CD8-positive, alpha-beta memory T cell (primary cell): ENCODE measurements around the gene ECPAS. TPM values are rescaled to one million over a fixed set of nuclear protein-coding genes. Genes with fewer than 3 reads are reported as not detected.
"Not testable (repeated sequence)": the region's sequence is repeated elsewhere in the genome, so short reads cannot be mapped to it uniquely, and the experiment has no call there.

Source experiments
- CTCF ChIA-PET: fragments of 350-600 bp; sonication (Branson Sonifier 250); formaldehyde crosslinking; loops from one replicate; lab custom pipeline; 2021; ENCODE audit warnings: antibody characterized with exemption; lab: Charles Lee
- POLR2A ChIA-PET: fragments of 350-600 bp; sonication (Branson Sonifier 250); formaldehyde crosslinking; loops from one replicate; lab custom pipeline; 2021; ENCODE audit warnings: antibody characterized with exemption; lab: Charles Lee
- DNase-seq, 5 donors: peaks; one replicate each; pipeline versions ENCODE4 v3.0.0 to v3.0.0-alpha.2; 2020 to 2022; ENCODE audit warnings: mixed read lengths in 1 of 5
- H3K27ac ChIP-seq: one replicate; pipeline ENCODE4 v1.7.0; 2013; ENCODE audit warnings: low read depth, mild to moderate bottlenecking, low read length, moderate library complexity
- H3K27me3 ChIP-seq: 2 replicates; pipeline ENCODE4 v1.7.0; 2013; ENCODE audit warnings: low read length, mild to moderate bottlenecking; ENCODE audit not compliant: insufficient read depth, poor library complexity, severe bottlenecking
- H3K36me3 ChIP-seq: 2 replicates; pipeline ENCODE4 v1.7.0; 2013; ENCODE audit warnings: mild to moderate bottlenecking, low read length, moderate library complexity; ENCODE audit not compliant: insufficient read depth
- H3K4me1 ChIP-seq: 2 replicates; pipeline ENCODE4 v1.7.0; 2013; ENCODE audit warnings: mild to moderate bottlenecking, low read length, moderate library complexity; ENCODE audit not compliant: insufficient read depth
- H3K4me3 ChIP-seq: 2 replicates; pipeline ENCODE4 v1.7.0; 2013; ENCODE audit warnings: mild to moderate bottlenecking, low read length
- H3K9me3 ChIP-seq: 2 replicates; pipeline ENCODE4 v1.7.0; 2013; ENCODE audit warnings: mild to moderate bottlenecking, low read length
- H3K27ac Mint-ChIP-seq, 8 donors: one replicate each; pipeline ENCODE4 v1.8.0; 2020 to 2021; ENCODE audit warnings: mixed read lengths in 8 of 8, mild to moderate bottlenecking in 6 of 8, inconsistent platforms in 3 of 8, moderate library complexity in 3 of 8
- H3K27me3 Mint-ChIP-seq, 2 donors: one replicate each; pipeline ENCODE4 v1.8.0; 2020 to 2021; ENCODE audit warnings: mixed read lengths in 2 of 2, mild to moderate bottlenecking in 1 of 2, moderate library complexity in 1 of 2
- H3K36me3 Mint-ChIP-seq, 3 donors: one replicate each; pipeline ENCODE4 v1.8.0; 2020 to 2021; ENCODE audit warnings: mixed read lengths in 3 of 3, inconsistent platforms in 1 of 3, mild to moderate bottlenecking in 1 of 3
- H3K4me1 Mint-ChIP-seq, 3 donors: one replicate each; pipeline ENCODE4 v1.8.0; 2020 to 2021; ENCODE audit warnings: mixed read lengths in 3 of 3, inconsistent platforms in 1 of 3, mild to moderate bottlenecking in 1 of 3
- H3K4me3 Mint-ChIP-seq, 7 donors: one replicate each; pipeline ENCODE4 v1.8.0; 2020 to 2021; ENCODE audit warnings: mixed read lengths in 7 of 7, mild to moderate bottlenecking in 6 of 7, moderate library complexity in 4 of 7, inconsistent platforms in 2 of 7
- H3K9me3 Mint-ChIP-seq, 5 donors: one replicate each; pipeline ENCODE4 v1.8.0; 2020 to 2022; ENCODE audit warnings: mixed read lengths in 5 of 5, mild to moderate bottlenecking in 3 of 5, moderate library complexity in 2 of 5, inconsistent platforms in 1 of 5
- polyA plus RNA-seq: library from polyadenylated mRNA; unstranded; fragments of 300-500 nt; fragmentation: Illumina TruSeq; gene quantifications from one replicate; pipeline ENCODE4 v1.2.3, GENCODE V29; 2021
- total RNA-seq, 2 experiments: library from RNA; stranded (reverse); gene quantifications; one replicate each; pipeline ENCODE4 v1.2.3, GENCODE V29; 2021

ECPAS gene
- total and polyA plus RNA-seq, 3 experiments from 2014 or later: 16.5 to 92.8 (median 86.4) TPM

- Histone ChIP-seq H3K4me3 (no peak overlapping the region), H3K27ac (no peak overlapping the region), H3K36me3 (no peaks in the 10 kb centered on the region), H3K27me3 (no peaks in the 10 kb centered on the region), H3K4me1 (no peaks in the 10 kb centered on the region), H3K9me3 (no peaks in the 10 kb centered on the region)
- ChIA-PET POLR2A (no interaction called here), CTCF (no interaction called here)
- DNase-seq: no peak
- Mint-ChIP-seq H3K9me3 (peaks cover 0 to 7% (median 4%) of the 10 kb centered on the region in 5 donors), H3K4me3 (no peak overlapping the region), H3K36me3 (no peaks in the 10 kb centered on the region), H3K27ac (no peak overlapping the region), H3K4me1 (no peaks in the 10 kb centered on the region), H3K27me3 (no peaks in the 10 kb centered on the region)
Observed at GRCh38 chr9:111352545-111352944, 131.6 kb downstream of the ECPAS start.

DNA sequence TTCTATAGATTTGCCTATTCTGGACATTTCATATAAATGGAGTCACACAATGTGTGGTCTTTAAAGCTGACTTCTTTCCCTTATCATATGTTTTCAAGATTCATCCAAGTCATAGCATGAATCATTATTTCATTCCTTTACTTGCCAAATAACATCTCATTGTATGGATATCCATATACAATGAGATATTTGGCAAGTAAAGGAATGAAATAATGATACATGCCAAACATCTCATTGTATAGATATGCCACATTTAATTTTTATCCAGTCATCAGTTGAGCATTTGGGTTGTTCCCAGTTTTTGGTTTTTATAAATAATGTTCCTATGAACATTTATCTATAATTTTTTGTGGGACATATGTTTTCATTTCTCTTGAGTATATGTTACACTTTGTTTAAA, 133.6 kb downstream of the ECPAS start:
- H3K4me1 Mint-ChIP-seq: no peaks in the 10 kb centered on the region
- H3K27ac Mint-ChIP-seq: no peak overlapping the region
- Histone ChIP-seq H3K4me1 (no peaks in the 10 kb centered on the region), H3K9me3 (no peaks in the 10 kb centered on the region), H3K27me3 (no peaks in the 10 kb centered on the region), H3K36me3 (no peaks in the 10 kb centered on the region), H3K27ac (no peak overlapping the region), H3K4me3 (no peak overlapping the region)
- H3K27me3 Mint-ChIP-seq: peaks cover 9 to 12% of the 10 kb centered on the region in 2 donors
- POLR2A ChIA-PET: no interaction called here
- peaks cover 0 to 9% (median 4%) of the 10 kb centered on the region in 5 donors for H3K9me3 Mint-ChIP-seq
- H3K4me3 Mint-ChIP-seq: no peak overlapping the region
- H3K36me3 Mint-ChIP-seq: no peaks in the 10 kb centered on the region
- DNase-seq: no peak
- CTCF ChIA-PET: no interaction called here

DNA sequence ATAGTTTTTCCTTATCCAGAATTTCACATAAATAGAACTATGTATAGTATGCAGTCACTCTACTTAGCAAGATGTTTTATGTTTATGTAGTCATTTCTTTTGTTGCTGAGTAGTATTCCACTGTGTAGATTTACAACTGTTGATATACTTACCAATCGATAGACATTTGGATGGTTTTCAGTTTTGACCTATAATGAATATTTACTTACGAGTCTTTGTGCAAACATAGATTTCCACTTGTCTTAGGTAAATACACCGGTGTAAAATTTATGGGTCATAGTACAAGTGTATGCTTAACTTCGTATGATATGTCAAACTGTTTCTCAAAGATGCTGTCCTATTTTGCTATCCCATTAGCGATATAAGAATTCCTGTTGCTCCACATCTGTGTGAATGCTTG, 134.4 kb downstream of the ECPAS start:
- no peaks in the 10 kb centered on the region for H3K9me3 ChIP-seq
- no peaks in the 10 kb centered on the region for H3K27me3 ChIP-seq
- H3K4me3 Mint-ChIP-seq: no peak overlapping the region
- ChIA-PET POLR2A (no interaction called here), CTCF (no interaction called here)
- no peaks in the 10 kb centered on the region for H3K36me3 Mint-ChIP-seq
- DNase-seq: no peak
- peaks cover 11 to 13% of the 10 kb centered on the region in 2 donors for H3K27me3 Mint-ChIP-seq
- H3K9me3 Mint-ChIP-seq: peaks cover 0 to 9% (median 4%) of the 10 kb centered on the region in 5 donors
- H3K4me1 ChIP-seq: no peaks in the 10 kb centered on the region
- H3K4me1 Mint-ChIP-seq: no peaks in the 10 kb centered on the region
- H3K36me3 ChIP-seq: no peaks in the 10 kb centered on the region
- no peak overlapping the region for H3K4me3 ChIP-seq
- no peak overlapping the region for H3K27ac ChIP-seq
- H3K27ac Mint-ChIP-seq: no peak overlapping the region

DNA sequence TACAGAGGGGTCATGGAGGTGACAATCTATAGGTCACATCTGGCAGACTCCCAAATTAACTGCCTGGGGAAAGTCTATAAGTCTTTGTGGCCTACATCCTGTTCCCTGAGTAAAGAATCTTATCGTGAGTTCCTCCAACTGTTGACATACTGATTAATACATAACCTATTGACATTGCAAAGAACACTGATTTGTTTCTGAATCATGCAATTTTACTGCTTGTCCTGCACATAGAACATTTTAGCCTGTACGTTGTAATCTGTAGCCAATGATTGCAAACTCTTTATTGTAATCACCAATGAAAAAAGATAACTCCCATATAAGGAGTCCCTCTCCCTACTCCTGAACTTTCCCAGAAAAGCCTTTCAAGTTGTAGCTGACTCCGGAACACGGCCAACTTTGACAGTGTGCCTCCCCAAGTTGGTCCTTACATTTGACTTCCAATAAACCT, 135.3 kb downstream of the ECPAS start:
- CTCF ChIA-PET: no interaction called here
- peaks cover 13 to 16% of the 10 kb centered on the region in 2 donors for H3K27me3 Mint-ChIP-seq

DNA sequence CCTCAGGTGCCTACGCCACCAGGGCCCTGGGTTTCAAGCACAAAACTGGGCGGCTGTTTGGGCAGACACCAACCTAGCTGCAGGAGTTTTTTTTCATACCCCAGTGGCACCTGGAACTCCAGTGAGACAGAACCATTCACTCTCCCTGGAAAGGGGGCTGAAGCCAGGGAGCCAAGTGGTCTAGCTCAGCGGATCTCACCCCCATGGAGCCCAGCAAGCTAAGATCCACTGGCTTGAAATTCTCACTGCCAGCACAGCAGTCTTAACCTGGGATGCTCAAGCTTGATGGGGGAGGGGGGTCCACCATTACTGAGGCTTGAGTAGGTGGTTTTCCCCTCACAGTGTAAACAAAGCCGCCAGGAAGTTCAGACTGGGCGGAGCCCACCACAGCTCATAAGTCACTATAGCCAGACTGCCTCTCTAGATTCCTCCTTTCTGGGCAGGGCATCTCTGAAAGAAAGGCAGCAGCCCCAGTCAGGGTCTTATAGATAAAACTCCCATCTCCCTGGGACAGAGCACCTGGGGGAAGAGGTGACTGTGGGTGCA, 149.8 kb downstream of the ECPAS start:
- peaks cover 10 to 29% (median 27%) of the 10 kb centered on the region in 3 donors for H3K4me1 Mint-ChIP-seq
- H3K27me3 ChIP-seq, CTCF ChIA-PET, POLR2A ChIA-PET, H3K9me3 Mint-ChIP-seq, H3K36me3 Mint-ChIP-seq, H3K4me3 ChIP-seq, H3K36me3 ChIP-seq, H3K27ac ChIP-seq, H3K4me1 ChIP-seq, H3K9me3 ChIP-seq, H3K27ac Mint-ChIP-seq: not testable (repeated sequence)
- DNase-seq: peak in 2 of 5 donors; percentile 10 to 48
- peaks cover 15 to 29% of the 10 kb centered on the region in 2 donors for H3K27me3 Mint-ChIP-seq
- H3K4me3 Mint-ChIP-seq: peak overlapping the region in 1 of 7 donors; percentile 41

More for the DNA sequence above, 135.3 kb downstream of the ECPAS start:
- no peak overlapping the region for H3K4me3 Mint-ChIP-seq
- peaks cover 0 to 9% (median 4%) of the 10 kb centered on the region in 5 donors for H3K9me3 Mint-ChIP-seq
- DNase-seq: no peak
- no peaks in the 10 kb centered on the region for H3K4me1 Mint-ChIP-seq
- POLR2A ChIA-PET: no interaction called here
- Histone ChIP-seq H3K27ac (no peak overlapping the region), H3K9me3 (no peaks in the 10 kb centered on the region), H3K27me3 (no peaks in the 10 kb centered on the region), H3K4me3 (no peak overlapping the region), H3K36me3 (no peaks in the 10 kb centered on the region), H3K4me1 (no peaks in the 10 kb centered on the region)
- no peak overlapping the region for H3K27ac Mint-ChIP-seq
- no peaks in the 10 kb centered on the region for H3K36me3 Mint-ChIP-seq

DNA sequence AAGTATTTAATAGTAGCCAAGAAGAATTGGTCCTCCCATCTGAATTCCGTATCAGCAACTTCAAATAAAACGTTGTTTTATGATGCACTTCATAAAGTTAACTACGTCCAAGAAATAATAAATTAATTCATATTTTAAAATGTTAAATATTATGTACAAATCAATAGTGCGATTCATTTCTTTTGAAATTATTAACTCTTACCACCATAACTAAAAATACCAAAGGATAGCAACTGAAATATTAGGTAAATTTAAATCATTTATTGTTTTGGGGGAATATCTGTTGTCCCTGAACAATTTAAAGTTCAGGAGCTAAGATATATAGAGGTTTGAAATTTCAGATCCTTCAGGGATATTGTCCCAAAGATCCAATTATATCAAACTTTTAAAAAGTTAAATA, 154.1 kb downstream of the ECPAS start, which contains the start of gene OR2K2:
Gene OR2K2 (minus strand): TSS at position 101 of the 400 bp plus-strand sequence. CDS start 1,791 bp downstream, outside the sequence.
- Histone ChIP-seq H3K36me3 (no peaks in the 10 kb centered on the region), H3K9me3 (no peaks in the 10 kb centered on the region), H3K27ac (no peak within 1 kb of the TSS), H3K4me1 (no peaks in the 10 kb centered on the region), H3K27me3 (no peaks in the 10 kb centered on the region), H3K4me3 (no peak within 1 kb of the TSS)
- Mint-ChIP-seq H3K27me3 (peaks cover 2 to 33% of the 10 kb centered on the region in 2 donors), H3K27ac (no peak within 1 kb of the TSS), H3K9me3 (no peaks in the 10 kb centered on the region), H3K36me3 (no peaks in the 10 kb centered on the region), H3K4me3 (no peak within 1 kb of the TSS), H3K4me1 (peaks cover 7 to 18% (median 15%) of the 10 kb centered on the region in 3 donors)
- POLR2A ChIA-PET: no interaction called here
- no peak for DNase-seq
- CTCF ChIA-PET: no interaction called here

- ChIA-PET POLR2A (no interaction called here), CTCF (no interaction called here)
- H3K4me3 Mint-ChIP-seq: no peak overlapping the region
Observed at GRCh38 chr9:111320631-111321030, 163.6 kb downstream of the ECPAS start.

GRCh38 chr9:111316796-111317195, 167.4 kb downstream of the ECPAS start:
- no peak overlapping the region for H3K27ac ChIP-seq
- no peaks in the 10 kb centered on the region for H3K4me1 ChIP-seq
- DNase-seq: no peak
- H3K4me3 ChIP-seq: no peak overlapping the region
- no peaks in the 10 kb centered on the region for H3K27me3 ChIP-seq
- Mint-ChIP-seq H3K36me3 (no peaks in the 10 kb centered on the region), H3K4me1 (no peaks in the 10 kb centered on the region), H3K27me3 (peaks cover 8% of the 10 kb centered on the region in 2 donors), H3K27ac (no peak overlapping the region), H3K9me3 (peaks cover 0 to 15% (median 6%) of the 10 kb centered on the region in 5 donors), H3K4me3 (no peak overlapping the region)
- no peaks in the 10 kb centered on the region for H3K36me3 ChIP-seq
- ChIA-PET POLR2A (no interaction called here), CTCF (no interaction called here)
- H3K9me3 ChIP-seq: no peaks in the 10 kb centered on the region

More at GRCh38 chr9:111320631-111321030, 163.6 kb downstream of the ECPAS start:
- no peaks in the 10 kb centered on the region for H3K4me1 ChIP-seq
- Mint-ChIP-seq H3K27ac (no peak overlapping the region), H3K27me3 (peaks cover 2 to 22% of the 10 kb centered on the region in 2 donors), H3K9me3 (peaks cover 0 to 19% (median 9%) of the 10 kb centered on the region in 5 donors), H3K36me3 (no peaks in the 10 kb centered on the region), H3K4me1 (no peaks in the 10 kb centered on the region)
- no peaks in the 10 kb centered on the region for H3K27me3 ChIP-seq
- no peak for DNase-seq
- H3K4me3 ChIP-seq: no peak overlapping the region
- H3K9me3 ChIP-seq: no peaks in the 10 kb centered on the region
- H3K36me3 ChIP-seq: no peaks in the 10 kb centered on the region
- no peak overlapping the region for H3K27ac ChIP-seq
